WTC11 (cell line): ENCODE results near the gene AQP5. TPM values are rescaled to one million over a fixed set of nuclear protein-coding genes. Genes with fewer than 3 reads are reported as not detected.

Experiments
- ATAC-seq: fragments of 200-7000 bp; cut with Tn5 transposase; 2 replicates; pipeline ENCODE4 v1.10.0; 2021; ENCODE audit warnings: mild to moderate bottlenecking, moderate library complexity
- CTCF ChIA-PET: fragments of 300-600 bp; sonication (Branson Sonifier 250); formaldehyde crosslinking; loops from one replicate; lab custom pipeline; 2021; ENCODE audit warnings: antibody characterized with exemption; lab: Charles Lee
- POLR2A ChIA-PET: fragments of 350-600 bp; sonication (Branson Sonifier 250); formaldehyde crosslinking; loops from one replicate; lab custom pipeline; 2021; ENCODE audit warnings: antibody characterized with exemption; lab: Charles Lee
- DNase-seq: peaks from one replicate; pipeline ENCODE4 v3.0.0; 2021; ENCODE audit warnings: low spot score
- H3K27ac Mint-ChIP-seq: 2 replicates; pipeline ENCODE4 v1.8.0; 2021; ENCODE audit warnings: mixed read lengths
- H3K27me3 Mint-ChIP-seq: 2 replicates; pipeline ENCODE4 v1.8.0; 2021; ENCODE audit warnings: low read depth, mild to moderate bottlenecking, moderate library complexity, mixed read lengths
- H3K36me3 Mint-ChIP-seq: 2 replicates; pipeline ENCODE4 v1.8.0; 2021; ENCODE audit warnings: mixed read lengths
- H3K4me1 Mint-ChIP-seq: 2 replicates; pipeline ENCODE4 v1.8.0; 2022; ENCODE audit warnings: mixed read lengths
- H3K4me3 Mint-ChIP-seq: 2 replicates; pipeline ENCODE4 v1.8.0; 2021; ENCODE audit warnings: mild to moderate bottlenecking, moderate library complexity, mixed read lengths
- H3K9me3 Mint-ChIP-seq: 2 replicates; pipeline ENCODE4 v1.8.0; 2021; ENCODE audit warnings: mixed read lengths
- ATF2 ChIP-seq: sonication (generic); formaldehyde crosslinking; IDR thresholded peaks from 2 replicates; pipeline ENCODE4 v1.8.1; 2022; ENCODE audit warnings: low read depth, missing genetic modification reagents, borderline replicate concordance
- CBFB ChIP-seq: sonication (generic); formaldehyde crosslinking; IDR thresholded peaks from 2 replicates; pipeline ENCODE4 v1.8.1; 2022; ENCODE audit warnings: mild to moderate bottlenecking, low read depth, missing genetic modification reagents
- CREB1 ChIP-seq: sonication (generic); formaldehyde crosslinking; IDR thresholded peaks from 2 replicates; pipeline ENCODE4 v1.8.0; 2023; ENCODE audit warnings: mild to moderate bottlenecking, missing genetic modification reagents
- CTCF ChIP-seq: fragments of 200-600 bp; IDR thresholded peaks from 2 replicates; pipeline ENCODE4 v1.8.0; 2022; ENCODE audit warnings: antibody characterized with exemption
- EMX1 ChIP-seq: fragments of 250-450 bp; sonication (Bioruptor Pico); IDR thresholded peaks from 2 replicates; pipeline ENCODE4 v1.8.0; 2021; ENCODE audit warnings: mild to moderate bottlenecking
- FOXP1 ChIP-seq: sonication (generic); formaldehyde crosslinking; IDR thresholded peaks from 2 replicates; pipeline ENCODE4 v1.8.0; 2022; ENCODE audit warnings: missing genetic modification reagents, mild to moderate bottlenecking, moderate library complexity, borderline replicate concordance
- GABPB1 ChIP-seq: sonication (generic); formaldehyde crosslinking; IDR thresholded peaks from 2 replicates; pipeline ENCODE4 v1.8.1; 2023; ENCODE audit warnings: mild to moderate bottlenecking, missing genetic modification reagents
- JUN ChIP-seq: sonication (generic); formaldehyde crosslinking; IDR thresholded peaks from 2 replicates; pipeline ENCODE4 v1.8.0; 2023; ENCODE audit warnings: mild to moderate bottlenecking, missing genetic modification reagents
- MLX ChIP-seq: sonication (generic); formaldehyde crosslinking; IDR thresholded peaks from 2 replicates; pipeline ENCODE4 v1.8.1; 2023; ENCODE audit warnings: mild to moderate bottlenecking, missing genetic modification reagents, moderate library complexity
- MYBL2 ChIP-seq: sonication (generic); formaldehyde crosslinking; IDR thresholded peaks from 2 replicates; pipeline ENCODE4 v1.8.1; 2023; ENCODE audit warnings: mild to moderate bottlenecking, moderate library complexity, missing genetic modification reagents
- OVOL2 ChIP-seq: fragments of 250-450 bp; sonication (Bioruptor Pico); IDR thresholded peaks from 2 replicates; pipeline ENCODE4 v1.9.0; 2021; ENCODE audit warnings: mild to moderate bottlenecking, borderline replicate concordance
- SOX15 ChIP-seq: fragments of 250-450 bp; sonication (Bioruptor Pico); IDR thresholded peaks from 2 replicates; pipeline ENCODE4 v1.9.0; 2021; ENCODE audit warnings: mild to moderate bottlenecking
- TCF7 ChIP-seq: sonication (generic); formaldehyde crosslinking; IDR thresholded peaks from 2 replicates; pipeline ENCODE4 v1.8.0; 2022; ENCODE audit warnings: mild to moderate bottlenecking, low read depth, missing genetic modification reagents, moderate library complexity
- TEAD4 ChIP-seq: sonication (generic); formaldehyde crosslinking; IDR thresholded peaks from 2 replicates; pipeline ENCODE4 v1.8.0; 2022; ENCODE audit warnings: mild to moderate bottlenecking, missing genetic modification reagents
- ZBTB21 ChIP-seq: sonication (generic); formaldehyde crosslinking; IDR thresholded peaks from 2 replicates; pipeline ENCODE4 v1.8.1; 2023; ENCODE audit warnings: mild to moderate bottlenecking, missing genetic modification reagents, borderline replicate concordance
- ZNF263 ChIP-seq: sonication (generic); formaldehyde crosslinking; IDR thresholded peaks from 2 replicates; pipeline ENCODE4 v1.8.1; 2022; ENCODE audit warnings: low read depth, mild to moderate bottlenecking, moderate library complexity, missing genetic modification reagents
- total RNA-seq: library from RNA; stranded (reverse); gene quantifications from 3 replicates; pipeline ENCODE4 v1.2.3, GENCODE V29; 2021
- TF ChIP-seq, protein P1 (sequence below): sonication (generic); formaldehyde crosslinking; IDR thresholded peaks from 2 replicates; pipeline ENCODE4 v1.8.1; 2023; ENCODE audit warnings: mild to moderate bottlenecking, moderate library complexity, missing genetic modification reagents
- TF ChIP-seq, protein P2 (sequence below): sonication (generic); formaldehyde crosslinking; IDR thresholded peaks from 2 replicates; pipeline ENCODE4 v1.8.0; 2022; ENCODE audit warnings: mild to moderate bottlenecking, missing genetic modification reagents
- TF ChIP-seq, protein P3 (sequence below): sonication (generic); formaldehyde crosslinking; IDR thresholded peaks from 2 replicates; pipeline ENCODE4 v1.8.1; 2023; ENCODE audit warnings: mild to moderate bottlenecking, missing genetic modification reagents
- TF ChIP-seq, protein P4 (sequence below): sonication (generic); formaldehyde crosslinking; IDR thresholded peaks from 2 replicates; pipeline ENCODE4 v1.8.0; 2022; ENCODE audit warnings: mild to moderate bottlenecking, missing genetic modification reagents
- TF ChIP-seq, protein P5 (sequence below): fragments of 250-450 bp; sonication (Bioruptor Pico); IDR thresholded peaks from 2 replicates; pipeline ENCODE4 v1.9.0; 2021; ENCODE audit warnings: mild to moderate bottlenecking

The AQP5 gene
- total RNA-seq, 1 experiment from 2014 or later = 2.8 TPM

GRCh38 chr12:49963976-49964815 is 2.5 kb downstream of the AQP5 start:
- DNase-seq (no peak), ATAC-seq (no peak)
- Mint-ChIP-seq H3K4me1 (peaks cover 26% of the 10 kb centered on the region), H3K9me3 (no peaks in the 10 kb centered on the region), H3K36me3 (no peaks in the 10 kb centered on the region), H3K27me3 (peaks cover 59% of the 10 kb centered on the region), H3K27ac (no peak overlapping the region), H3K4me3 (no peak overlapping the region)
- TF ChIP-seq MYBL2 (no peak), CTCF (no peak), CREB1 (no peak), OVOL2 (CRISPR knock-in tag) (no peak), EMX1 (CRISPR knock-in tag) (no peak), CBFB (CRISPR knock-in tag) (no peak), TCF7 (CRISPR knock-in tag) (no peak), MLX (CRISPR knock-in tag) (no peak), ATF2 (CRISPR knock-in tag) (no peak), SOX15 (CRISPR knock-in tag) (no peak), JUN (CRISPR knock-in tag) (no peak), ZBTB21 (CRISPR knock-in tag) (no peak), FOXP1 (no peak), TEAD4 (CRISPR knock-in tag) (no peak)
- TF ChIP-seq, protein P1, sequence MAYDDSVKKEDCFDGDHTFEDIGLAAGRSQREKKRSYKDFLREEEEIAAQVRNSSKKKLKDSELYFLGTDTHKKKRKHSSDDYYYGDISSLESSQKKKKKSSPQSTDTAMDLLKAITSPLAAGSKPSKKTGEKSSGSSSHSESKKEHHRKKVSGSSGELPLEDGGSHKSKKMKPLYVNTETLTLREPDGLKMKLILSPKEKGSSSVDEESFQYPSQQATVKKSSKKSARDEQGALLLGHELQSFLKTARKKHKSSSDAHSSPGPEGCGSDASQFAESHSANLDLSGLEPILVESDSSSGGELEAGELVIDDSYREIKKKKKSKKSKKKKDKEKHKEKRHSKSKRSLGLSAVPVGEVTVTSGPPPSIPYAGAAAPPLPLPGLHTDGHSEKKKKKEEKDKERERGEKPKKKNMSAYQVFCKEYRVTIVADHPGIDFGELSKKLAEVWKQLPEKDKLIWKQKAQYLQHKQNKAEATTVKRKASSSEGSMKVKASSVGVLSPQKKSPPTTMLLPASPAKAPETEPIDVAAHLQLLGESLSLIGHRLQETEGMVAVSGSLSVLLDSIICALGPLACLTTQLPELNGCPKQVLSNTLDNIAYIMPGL (CRISPR knock-in tag) = no peak
- TF ChIP-seq, protein P2, sequence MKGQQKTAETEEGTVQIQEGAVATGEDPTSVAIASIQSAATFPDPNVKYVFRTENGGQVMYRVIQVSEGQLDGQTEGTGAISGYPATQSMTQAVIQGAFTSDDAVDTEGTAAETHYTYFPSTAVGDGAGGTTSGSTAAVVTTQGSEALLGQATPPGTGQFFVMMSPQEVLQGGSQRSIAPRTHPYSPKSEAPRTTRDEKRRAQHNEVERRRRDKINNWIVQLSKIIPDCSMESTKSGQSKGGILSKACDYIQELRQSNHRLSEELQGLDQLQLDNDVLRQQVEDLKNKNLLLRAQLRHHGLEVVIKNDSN (CRISPR knock-in tag) = no peak
- ChIA-PET CTCF (interaction anchor here (1.2 to 10.9 kb wide), 6 partner anchors 14 to 103 kb away, joined by 3 to 219 read pairs (median 92); partner anchors contain the start of gene AQP2), POLR2A (interaction anchor here (0.6 kb wide), 2 partner anchors 48 to 1119 kb away, joined by 3 read pairs; no protein-coding TSS in a partner anchor)

DNA sequence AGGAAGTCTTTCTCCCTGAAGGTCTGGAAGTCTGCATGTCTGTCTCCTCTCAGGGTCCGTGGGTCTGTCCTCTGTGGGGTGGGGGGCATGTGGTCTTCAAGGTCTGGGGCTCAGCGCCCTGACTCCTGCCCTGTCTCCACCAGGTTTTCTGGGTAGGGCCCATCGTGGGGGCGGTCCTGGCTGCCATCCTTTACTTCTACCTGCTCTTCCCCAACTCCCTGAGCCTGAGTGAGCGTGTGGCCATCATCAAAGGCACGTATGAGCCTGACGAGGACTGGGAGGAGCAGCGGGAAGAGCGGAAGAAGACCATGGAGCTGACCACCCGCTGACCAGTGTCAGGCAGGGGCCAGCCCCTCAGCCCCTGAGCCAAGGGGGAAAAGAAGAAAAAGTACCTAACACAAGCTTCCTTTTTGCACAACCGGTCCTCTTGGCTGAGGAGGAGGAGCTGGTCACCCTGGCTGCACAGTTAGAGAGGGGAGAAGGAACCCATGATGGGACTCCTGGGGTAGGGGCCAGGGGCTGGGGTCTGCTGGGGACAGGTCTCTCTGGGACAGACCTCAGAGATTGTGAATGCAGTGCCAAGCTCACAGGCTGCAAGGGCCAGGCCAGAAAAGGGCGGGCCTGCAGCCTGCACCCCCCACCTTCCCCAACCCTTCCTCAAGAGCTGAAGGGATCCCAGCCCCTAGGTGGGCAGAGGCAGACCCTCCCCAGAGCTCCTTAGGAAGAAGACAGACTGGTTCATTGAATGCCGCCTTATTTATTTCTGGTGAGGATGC is 3.4 kb downstream of the AQP5 start:
- H3K27me3 Mint-ChIP-seq = peaks cover 50% of the 10 kb centered on the region

More for the DNA sequence above, 3.4 kb downstream of the AQP5 start:
- ChIA-PET POLR2A (interaction anchor here (0.6 kb wide), 1 partner anchor 49 kb away, joined by 3 read pairs; no protein-coding TSS in a partner anchor), CTCF (interaction anchor here (0.6 to 10.9 kb wide), 8 partner anchors 13 to 187 kb away, joined by 3 to 219 read pairs (median 106); partner anchors contain the start of gene AQP2)
- H3K36me3 Mint-ChIP-seq = no peaks in the 10 kb centered on the region
- no peak for ATAC-seq
- no peak for TF ChIP-seq GABPB1 (CRISPR knock-in tag)
- TF ChIP-seq, protein P3, sequence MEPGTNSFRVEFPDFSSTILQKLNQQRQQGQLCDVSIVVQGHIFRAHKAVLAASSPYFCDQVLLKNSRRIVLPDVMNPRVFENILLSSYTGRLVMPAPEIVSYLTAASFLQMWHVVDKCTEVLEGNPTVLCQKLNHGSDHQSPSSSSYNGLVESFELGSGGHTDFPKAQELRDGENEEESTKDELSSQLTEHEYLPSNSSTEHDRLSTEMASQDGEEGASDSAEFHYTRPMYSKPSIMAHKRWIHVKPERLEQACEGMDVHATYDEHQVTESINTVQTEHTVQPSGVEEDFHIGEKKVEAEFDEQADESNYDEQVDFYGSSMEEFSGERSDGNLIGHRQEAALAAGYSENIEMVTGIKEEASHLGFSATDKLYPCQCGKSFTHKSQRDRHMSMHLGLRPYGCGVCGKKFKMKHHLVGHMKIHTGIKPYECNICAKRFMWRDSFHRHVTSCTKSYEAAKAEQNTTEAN (CRISPR knock-in tag) = no peak
- TF ChIP-seq, protein P4, sequence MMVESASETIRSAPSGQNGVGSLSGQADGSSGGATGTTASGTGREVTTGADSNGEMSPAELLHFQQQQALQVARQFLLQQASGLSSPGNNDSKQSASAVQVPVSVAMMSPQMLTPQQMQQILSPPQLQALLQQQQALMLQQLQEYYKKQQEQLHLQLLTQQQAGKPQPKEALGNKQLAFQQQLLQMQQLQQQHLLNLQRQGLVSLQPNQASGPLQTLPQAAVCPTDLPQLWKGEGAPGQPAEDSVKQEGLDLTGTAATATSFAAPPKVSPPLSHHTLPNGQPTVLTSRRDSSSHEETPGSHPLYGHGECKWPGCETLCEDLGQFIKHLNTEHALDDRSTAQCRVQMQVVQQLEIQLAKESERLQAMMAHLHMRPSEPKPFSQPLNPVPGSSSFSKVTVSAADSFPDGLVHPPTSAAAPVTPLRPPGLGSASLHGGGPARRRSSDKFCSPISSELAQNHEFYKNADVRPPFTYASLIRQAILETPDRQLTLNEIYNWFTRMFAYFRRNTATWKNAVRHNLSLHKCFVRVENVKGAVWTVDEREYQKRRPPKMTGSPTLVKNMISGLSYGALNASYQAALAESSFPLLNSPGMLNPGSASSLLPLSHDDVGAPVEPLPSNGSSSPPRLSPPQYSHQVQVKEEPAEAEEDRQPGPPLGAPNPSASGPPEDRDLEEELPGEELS (CRISPR knock-in tag) = no peak
- TF ChIP-seq, protein P5, sequence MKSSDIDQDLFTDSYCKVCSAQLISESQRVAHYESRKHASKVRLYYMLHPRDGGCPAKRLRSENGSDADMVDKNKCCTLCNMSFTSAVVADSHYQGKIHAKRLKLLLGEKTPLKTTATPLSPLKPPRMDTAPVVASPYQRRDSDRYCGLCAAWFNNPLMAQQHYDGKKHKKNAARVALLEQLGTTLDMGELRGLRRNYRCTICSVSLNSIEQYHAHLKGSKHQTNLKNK = no peak
- no peak for TF ChIP-seq ZNF263 (CRISPR knock-in tag)
- no peak for TF ChIP-seq MYBL2
- TF ChIP-seq, all 79 proteins: peak for 0
- Mint-ChIP-seq H3K4me1 (peaks cover 18% of the 10 kb centered on the region), H3K27ac (no peak overlapping the region), H3K9me3 (no peaks in the 10 kb centered on the region), H3K4me3 (no peak overlapping the region)
- no peak for DNase-seq
